ENCODE results near the gene SEPTIN5. TPM values are rescaled to one million over a fixed set of nuclear protein-coding genes. Genes with fewer than 3 reads are reported as not detected.

Gene SEPTIN5
- total RNA-seq, 3 donors from 2014 or later (not counting 1 experiment from before 2014, with no cell fraction given) = 0.52 to 4.5 (median 1.9) TPM

DNA sequence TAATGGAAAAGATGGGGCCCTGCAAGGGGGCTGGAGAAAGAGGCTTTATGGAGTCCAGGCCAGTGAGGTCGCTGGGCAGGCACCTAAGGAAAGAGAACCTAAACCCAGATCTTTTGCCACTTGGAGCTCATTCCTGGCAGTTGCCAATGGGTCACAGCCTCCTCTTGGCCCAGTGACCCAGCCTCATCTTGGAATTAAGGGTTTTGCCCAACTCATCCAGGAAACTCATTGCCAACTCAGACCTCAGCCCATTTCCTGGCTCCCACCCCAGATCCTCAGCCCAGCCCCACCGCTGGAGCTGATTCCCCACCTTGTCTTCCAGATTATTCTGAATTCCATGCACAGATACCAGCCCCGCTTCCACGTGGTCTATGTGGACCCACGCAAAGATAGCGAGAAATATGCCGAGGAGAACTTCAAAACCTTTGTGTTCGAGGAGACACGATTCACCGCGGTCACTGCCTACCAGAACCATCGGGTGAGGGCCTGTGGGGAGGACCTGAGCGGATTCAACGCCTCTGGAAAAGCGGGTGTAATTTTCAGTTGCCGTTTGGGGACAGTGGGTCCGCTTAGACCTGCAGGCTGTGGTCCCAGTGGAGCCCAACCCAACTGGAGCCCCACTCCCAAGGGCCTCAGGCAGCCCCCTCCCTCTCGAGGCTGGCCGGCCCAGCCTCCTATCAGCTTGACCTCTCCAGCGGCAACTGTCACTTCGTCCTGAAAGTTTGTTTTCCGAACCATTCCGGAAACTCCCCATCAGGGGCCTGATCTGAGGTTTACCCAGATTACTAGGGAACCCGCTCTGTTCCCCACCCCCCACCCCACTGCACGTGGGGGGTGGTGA, 50.6 kb downstream of the SEPTIN5 start:
- Histone ChIP-seq H3K27me3 (ENCODE audit: control insufficient read depth, insufficient read depth, low read length) (peaks cover 31% of the 10 kb centered on the region), H3K36me3 (ENCODE audit: control insufficient read depth, insufficient read depth, low read length) (no peaks in the 10 kb centered on the region), H3K4me1 (ENCODE audit: control insufficient read depth, insufficient read depth, low read length) (peaks cover 22% of the 10 kb centered on the region), H3K4me3 (ENCODE audit: low read length) (no peak overlapping the region), H3K9me3 (ENCODE audit: control insufficient read depth, insufficient read depth, low read length) (no peaks in the 10 kb centered on the region), H3K27ac (ENCODE audit: low read length) (no peak overlapping the region)
- intact Hi-C loops (cut with micrococcal nuclease) = no loop called here
- DNase-seq = no peak
- no peak for TF ChIP-seq CTCF (IDR thresholded peaks at IDR 0.05)
- Mint-ChIP-seq H3K4me1 (peaks cover 12 to 24% of the 10 kb centered on the region in 2 donors), H3K27me3 (ENCODE audit: low read depth in 2 of 2) (peaks cover 27 to 41% of the 10 kb centered on the region in 2 donors), H3K9me3 (no peaks in the 10 kb centered on the region), H3K4me3 (peak overlapping the region; percentile 83), H3K36me3 (no peaks in the 10 kb centered on the region), H3K27ac (no peak overlapping the region)
- no peak for ATAC-seq
- 60% methylated on average over 24 of the region's 25 CpGs for WGBS (ENCODE audit: insufficient coverage)

DNA sequence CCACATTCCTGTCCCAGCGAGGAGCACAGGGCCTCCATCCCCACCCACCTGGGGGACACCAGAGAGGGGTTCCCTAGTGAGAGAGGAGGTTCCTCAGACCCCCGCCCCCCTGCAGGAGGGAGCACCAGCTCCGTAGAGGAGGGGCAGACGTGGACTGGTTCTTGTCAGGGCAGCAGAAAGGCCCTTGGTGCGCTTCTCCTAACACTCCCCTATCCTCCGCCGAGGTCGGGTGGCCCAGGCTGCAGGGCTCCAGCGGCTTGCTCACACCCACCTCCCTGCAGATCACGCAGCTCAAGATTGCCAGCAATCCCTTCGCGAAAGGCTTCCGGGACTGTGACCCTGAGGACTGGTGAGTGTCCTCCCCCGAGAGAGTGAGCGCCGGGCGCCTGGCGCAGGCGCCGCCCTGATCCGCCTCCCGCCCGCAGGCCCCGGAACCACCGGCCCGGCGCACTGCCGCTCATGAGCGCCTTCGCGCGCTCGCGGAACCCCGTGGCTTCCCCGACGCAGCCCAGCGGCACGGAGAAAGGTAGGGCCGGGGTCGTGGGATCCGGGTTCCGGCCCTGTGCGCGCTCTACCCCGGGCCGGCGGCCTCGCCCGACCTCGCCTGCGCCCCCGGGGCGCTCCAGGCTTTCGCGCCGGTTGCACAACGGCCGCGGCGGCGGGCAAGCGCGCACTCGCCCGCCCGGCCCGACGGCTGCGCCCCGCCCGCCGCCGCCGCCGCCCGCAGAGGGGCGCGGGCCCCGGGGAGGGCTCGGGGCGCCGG, 51.4 kb downstream of the SEPTIN5 start:
- Mint-ChIP-seq H3K27me3 (ENCODE audit: low read depth in 2 of 2) (peaks cover 19 to 39% of the 10 kb centered on the region in 2 donors), H3K4me3 (peak overlapping the region; percentile 83), H3K27ac (peak overlapping the region in 1 of 2 donors; percentile 14), H3K36me3 (no peaks in the 10 kb centered on the region), H3K4me1 (peaks cover 5 to 18% of the 10 kb centered on the region in 2 donors), H3K9me3 (no peaks in the 10 kb centered on the region)
- Histone ChIP-seq H3K4me3 (ENCODE audit: low read length) (no peak overlapping the region), H3K36me3 (ENCODE audit: control insufficient read depth, insufficient read depth, low read length) (no peaks in the 10 kb centered on the region), H3K27ac (ENCODE audit: low read length) (no peak overlapping the region), H3K4me1 (ENCODE audit: control insufficient read depth, insufficient read depth, low read length) (peaks cover 22% of the 10 kb centered on the region), H3K27me3 (ENCODE audit: control insufficient read depth, insufficient read depth, low read length) (peaks cover 29% of the 10 kb centered on the region), H3K9me3 (ENCODE audit: control insufficient read depth, insufficient read depth, low read length) (no peaks in the 10 kb centered on the region)
- peak; percentile 26 to 51 for DNase-seq
- TF ChIP-seq CTCF (IDR thresholded peaks at IDR 0.05) = no peak
- 2% methylated on average over 82 of the region's 83 CpGs for WGBS (ENCODE audit: insufficient coverage)
- peak in 2 of 3 donors; percentile 58 to 62 for ATAC-seq
- intact Hi-C loops (cut with micrococcal nuclease) = no loop called here

GRCh38 chr22:19766240-19766510, 51.9 kb downstream of the SEPTIN5 start:
- Histone ChIP-seq H3K9me3 (ENCODE audit: control insufficient read depth, insufficient read depth, low read length) (no peaks in the 10 kb centered on the region), H3K27ac (ENCODE audit: low read length) (no peak overlapping the region), H3K36me3 (ENCODE audit: control insufficient read depth, insufficient read depth, low read length) (no peaks in the 10 kb centered on the region), H3K27me3 (ENCODE audit: control insufficient read depth, insufficient read depth, low read length) (peaks cover 29% of the 10 kb centered on the region), H3K4me3 (ENCODE audit: low read length) (no peak overlapping the region), H3K4me1 (ENCODE audit: control insufficient read depth, insufficient read depth, low read length) (peaks cover 22% of the 10 kb centered on the region)
- intact Hi-C loops (cut with micrococcal nuclease) = no loop called here
- Mint-ChIP-seq H3K4me3 (no peak overlapping the region), H3K36me3 (no peaks in the 10 kb centered on the region), H3K27ac (no peak overlapping the region), H3K27me3 (ENCODE audit: low read depth in 2 of 2) (peaks cover 19 to 39% of the 10 kb centered on the region in 2 donors), H3K4me1 (peaks cover 5 to 18% of the 10 kb centered on the region in 2 donors), H3K9me3 (no peaks in the 10 kb centered on the region)
- no peak for TF ChIP-seq CTCF (IDR thresholded peaks at IDR 0.05)
- DNase-seq (no peak), ATAC-seq (peak in 1 of 3 donors; percentile 22)
- WGBS (ENCODE audit: insufficient coverage) = 3% methylated on average over 36 of the region's 36 CpGs

Data from natural killer cell (primary cell).